Activated CD4-positive, alpha-beta T cell treated with anti-CD3 and anti-CD28 coated beads, Interleukin-2, amount 50 U/mL, for 48 hours (primary cell): Measurements from ENCODE around the gene CCR1.
A peak's percentile ranks its signal among the peaks of the same experiment; 100 is the strongest.

Experiments
- DNase-seq, 2 experiments: peaks; one replicate each; pipeline ENCODE4 v3.0.0-alpha.2; 2020

CCR1 gene

DNA sequence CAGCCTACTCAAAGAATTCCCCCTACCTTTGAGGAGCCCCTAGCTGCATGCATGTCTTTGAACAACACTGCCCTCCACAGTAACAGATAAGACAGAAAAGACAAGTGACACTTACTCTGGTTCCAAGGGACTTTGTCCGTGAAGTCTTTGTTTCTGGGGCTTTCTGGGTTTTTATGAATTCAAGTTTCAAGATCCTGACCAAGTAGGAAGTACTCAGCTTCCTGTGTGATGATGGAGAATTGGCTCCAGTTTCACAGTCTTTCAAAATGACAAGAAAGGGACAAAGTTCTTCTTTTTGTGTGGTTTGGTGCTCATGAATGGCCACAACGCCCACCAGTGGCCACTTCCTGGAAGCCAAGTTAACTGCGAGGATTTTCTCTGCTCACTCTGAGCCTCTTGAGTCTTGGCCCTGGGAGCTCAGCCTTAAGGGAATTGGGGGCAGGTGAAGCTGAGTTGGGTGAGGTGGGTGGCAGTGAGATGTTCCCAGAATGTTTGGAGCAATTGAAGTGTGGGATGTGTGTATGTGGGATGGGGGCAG is at the start of gene CCR1:
TSS of gene CCR1 (minus strand) at position 147 of the 538 bp plus-strand sequence. CDS start 4,000 bp downstream, outside the sequence.
- DNase-seq, result peak; percentile 59 to 74

DNA sequence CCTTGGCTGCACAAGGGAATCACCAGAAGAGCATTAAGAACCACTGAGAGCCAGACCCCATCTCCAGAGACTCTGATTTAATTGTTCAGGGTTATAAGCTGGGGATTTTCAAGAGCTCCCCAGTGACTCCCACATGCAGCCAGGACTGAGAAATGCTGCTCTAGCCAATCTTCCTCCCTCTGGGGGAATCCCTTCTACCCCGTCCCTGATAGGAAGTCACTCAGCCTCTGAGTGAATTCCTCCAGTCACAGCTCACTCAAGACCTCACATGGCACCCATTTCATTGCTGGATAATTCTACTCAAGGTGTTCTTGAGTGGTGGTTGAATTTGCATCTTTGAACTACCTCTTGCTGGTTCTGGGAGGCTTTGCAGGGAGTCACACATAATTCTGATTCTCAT is 44.9 kb upstream of the CCR1 start:
- DNase-seq, result no peak

DNA sequence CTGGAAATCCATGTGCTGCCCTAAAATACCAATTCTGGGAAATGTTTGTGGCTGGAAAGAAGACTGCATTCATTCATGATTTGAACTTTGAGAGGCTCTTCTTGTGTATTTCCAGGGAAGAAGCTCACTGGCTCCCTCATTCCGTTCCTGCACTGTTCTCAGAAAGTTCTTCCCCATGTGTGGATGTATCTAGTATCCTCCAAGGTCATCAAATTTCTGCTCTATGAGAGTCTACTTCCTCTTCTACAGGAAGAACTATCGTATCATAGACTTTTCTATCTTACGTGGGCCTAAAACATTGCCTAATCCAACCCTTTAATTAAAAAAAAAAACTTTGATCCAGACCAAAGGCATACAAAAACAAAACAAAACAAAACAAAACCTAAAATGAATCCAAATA is 37.0 kb upstream of the CCR1 start:
- no peak for DNase-seq

DNA sequence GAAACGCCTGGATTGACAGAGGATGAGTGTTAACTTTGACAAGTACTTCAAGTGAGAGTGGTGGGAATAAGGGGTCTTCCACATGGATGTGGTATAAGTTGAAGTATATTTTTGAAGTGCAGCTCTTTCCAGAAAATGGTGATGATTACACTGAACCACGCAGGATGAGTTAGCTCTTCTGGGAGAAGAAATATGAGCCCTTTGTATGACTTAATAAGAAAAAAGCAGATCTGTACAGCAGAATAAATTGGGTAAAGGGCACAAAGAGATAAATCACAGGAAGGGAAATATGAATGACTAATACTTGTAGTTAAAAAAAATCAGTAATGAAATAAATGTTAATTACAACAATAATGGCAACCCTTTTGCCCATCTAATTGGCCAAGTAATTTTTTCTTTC is 35.4 kb upstream of the CCR1 start:
- DNase-seq, result no peak

DNA sequence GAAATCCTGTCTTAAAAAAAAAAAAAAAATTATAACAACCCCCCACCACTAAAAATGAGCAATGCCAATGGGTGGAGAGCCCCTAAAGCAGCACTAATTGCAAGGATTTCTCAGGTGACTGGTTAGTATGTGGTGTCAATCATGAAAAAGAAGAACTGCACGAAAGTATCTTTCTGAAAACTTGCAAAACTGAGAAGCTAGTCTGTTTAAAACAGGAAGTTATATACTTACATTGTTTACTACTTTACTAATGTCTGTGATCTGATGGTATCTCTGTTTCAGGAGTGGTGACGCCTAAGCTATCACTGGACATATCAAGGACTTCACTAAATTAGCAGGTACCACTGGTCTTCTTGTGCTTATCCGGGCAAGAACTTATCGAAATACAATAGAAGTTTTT is 34.0 kb upstream of the CCR1 start, which contains the start of gene CCR3:
TSS of gene CCR3 (plus strand) at position 341 of the 400 bp plus-strand sequence. CDS start 22,699 bp downstream, outside the sequence.
- DNase-seq, result no peak

DNA sequence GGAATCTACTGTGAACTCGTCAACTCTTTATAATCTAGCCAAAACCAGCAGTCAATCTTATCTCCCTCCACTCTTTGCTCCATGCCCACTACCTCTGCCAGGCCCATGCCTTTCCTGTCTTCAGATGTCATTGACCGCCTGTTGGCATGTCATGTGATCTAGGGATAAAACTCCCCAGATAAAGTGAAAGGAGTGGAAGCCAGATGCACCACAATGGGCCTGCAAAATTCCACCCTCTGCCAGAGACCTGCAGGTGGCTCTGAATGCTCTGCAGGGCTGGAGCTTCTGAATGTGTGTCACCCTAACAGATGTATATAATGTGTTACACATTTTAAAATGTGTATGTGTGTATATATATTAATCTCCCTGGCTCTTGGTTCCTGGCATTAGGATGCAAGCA is 31.8 kb upstream of the CCR1 start:
- DNase-seq, result no peak

DNA sequence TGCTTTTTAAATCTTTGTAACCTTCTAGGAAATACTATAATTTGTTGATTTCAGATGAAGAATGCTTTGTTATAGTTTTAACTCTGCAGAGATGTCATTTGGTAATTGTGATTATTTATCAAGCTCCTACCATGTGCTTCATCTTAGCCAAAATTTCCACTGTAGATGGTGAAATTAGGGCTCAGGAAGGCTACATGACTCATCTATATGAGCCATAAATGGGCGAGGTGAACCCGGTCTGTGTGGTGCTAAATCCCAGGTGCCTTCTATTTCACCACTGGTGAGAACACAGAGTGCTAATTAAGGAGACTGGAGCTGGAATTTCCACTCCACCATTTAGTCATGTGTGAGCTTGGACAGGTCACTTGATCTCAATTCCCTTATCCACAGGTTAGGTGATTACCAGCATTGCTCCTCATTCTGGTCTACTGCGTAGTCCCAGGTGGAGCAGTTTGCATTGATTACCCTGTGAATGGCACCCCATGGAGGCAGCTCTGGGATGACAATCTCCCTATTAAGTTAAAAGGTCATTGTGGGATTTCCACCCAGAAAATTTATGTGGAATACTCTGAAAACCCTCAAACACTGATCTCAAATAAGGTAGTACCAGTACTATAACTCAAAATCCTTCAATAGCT is 31.3 kb upstream of the CCR1 start:
- no peak for DNase-seq

DNA sequence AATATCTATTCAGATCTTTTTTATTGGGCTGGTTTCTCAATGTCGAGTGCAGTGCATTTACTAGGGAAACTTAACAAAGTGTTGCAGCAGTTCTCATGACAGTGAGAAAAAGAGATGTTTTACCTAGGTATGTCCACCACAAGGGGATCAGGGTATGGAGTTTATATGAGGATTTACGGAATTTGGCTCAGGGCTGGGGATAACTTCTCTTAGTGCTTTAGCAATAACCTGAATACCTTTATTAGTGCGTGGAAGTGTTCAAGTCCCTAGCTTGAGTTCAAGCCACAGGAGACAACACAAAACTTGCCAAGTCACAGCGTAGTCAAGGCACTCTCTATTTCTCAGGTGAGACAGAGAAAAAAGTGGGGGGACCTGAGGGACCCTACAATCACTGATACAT is 30.3 kb upstream of the CCR1 start:
- no peak for DNase-seq

DNA sequence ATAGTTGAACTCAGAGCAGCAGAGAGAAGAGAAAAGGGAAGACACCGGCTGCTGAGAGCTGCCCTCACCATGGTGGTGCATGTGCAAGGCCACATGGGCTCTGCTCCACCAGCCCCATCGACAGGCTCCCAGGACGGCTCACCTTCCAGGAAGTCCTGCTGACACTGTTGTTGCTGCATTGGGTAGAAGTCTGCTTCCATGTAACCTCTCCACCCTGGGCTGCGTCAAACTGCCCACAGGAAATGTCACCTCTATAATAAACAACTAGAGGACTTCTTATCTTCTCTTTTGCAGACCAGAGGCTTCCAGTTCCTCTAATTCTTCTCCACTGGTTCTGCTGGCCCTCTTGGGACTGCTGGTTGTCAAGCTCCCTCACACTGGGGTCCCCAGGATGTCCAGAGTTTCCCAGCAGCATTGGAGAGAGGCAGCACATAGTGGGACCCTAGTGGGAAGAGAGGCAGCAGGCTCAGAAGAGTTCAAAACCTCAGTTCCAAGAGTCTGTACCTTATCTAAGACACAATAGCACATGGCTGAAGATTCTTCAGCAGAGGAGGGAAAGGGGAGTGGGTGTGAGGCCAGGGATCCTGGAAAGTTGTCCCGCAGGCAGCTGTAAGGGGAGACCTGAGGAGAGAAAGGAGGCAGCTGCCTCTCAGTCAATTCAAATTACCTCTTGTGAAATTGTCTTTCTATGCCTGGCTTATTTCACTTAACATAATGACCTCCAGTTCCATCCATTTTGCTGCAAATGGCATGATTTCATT is 28.4 kb upstream of the CCR1 start:
- DNase-seq, result no peak

DNA sequence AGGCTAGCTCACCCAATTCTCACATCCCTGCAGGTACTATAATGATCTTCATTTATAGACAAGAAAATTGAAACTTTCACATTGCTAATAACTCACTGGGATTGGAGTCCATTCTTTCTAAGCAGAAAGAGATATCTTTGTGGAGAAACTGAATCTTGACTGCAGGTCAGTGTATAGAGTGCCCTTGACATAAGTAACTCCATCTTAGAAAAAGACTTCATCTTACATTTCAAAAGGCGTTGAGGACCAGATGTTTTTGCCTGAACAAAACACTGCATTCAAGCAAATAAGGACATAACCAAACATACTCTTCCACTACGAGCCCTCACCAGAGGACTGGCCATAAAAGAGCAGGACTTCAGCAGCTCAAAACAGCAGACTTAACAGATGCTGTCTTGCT is 27.3 kb upstream of the CCR1 start:
- no peak for DNase-seq

DNA sequence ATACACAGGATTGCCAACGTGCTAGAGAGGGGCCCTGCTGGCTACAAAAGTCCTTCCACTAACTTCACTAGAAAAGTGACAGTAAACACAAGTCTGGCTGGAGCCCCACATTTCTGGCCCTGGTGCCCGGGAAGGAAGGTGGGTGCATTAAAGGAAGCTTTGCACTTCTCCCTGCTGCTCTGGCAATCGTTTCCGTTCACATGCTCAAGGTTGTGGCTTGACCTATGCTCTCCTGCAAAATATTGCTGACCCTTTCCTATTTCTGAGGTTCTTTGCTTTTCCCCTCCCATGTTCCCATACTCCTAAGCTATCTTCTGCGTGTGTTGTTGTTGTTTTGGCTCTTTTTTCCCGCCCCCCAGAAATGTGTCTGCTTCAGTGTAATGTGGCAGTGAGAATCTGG is 25.1 kb upstream of the CCR1 start:
- DNase-seq, result no peak

DNA sequence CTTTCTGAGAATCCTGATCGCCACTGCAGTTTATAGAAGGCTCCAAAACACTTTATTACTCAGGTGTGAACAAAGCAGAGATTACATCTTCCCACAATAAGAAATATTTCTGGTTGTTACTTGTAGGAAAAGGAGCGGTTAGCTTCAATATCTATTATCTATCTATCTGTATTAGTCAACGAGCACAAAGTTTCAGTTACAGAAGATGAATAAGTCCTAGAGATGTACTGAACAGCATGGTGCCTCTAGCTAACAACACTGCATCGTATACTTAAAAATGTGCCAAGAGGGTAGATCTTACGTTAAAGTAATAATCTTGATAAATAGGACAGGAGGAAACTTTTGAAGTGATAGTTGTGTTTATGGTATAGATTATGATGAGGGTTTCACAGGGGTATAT is 23.2 kb upstream of the CCR1 start:
- DNase-seq, result no peak

DNA sequence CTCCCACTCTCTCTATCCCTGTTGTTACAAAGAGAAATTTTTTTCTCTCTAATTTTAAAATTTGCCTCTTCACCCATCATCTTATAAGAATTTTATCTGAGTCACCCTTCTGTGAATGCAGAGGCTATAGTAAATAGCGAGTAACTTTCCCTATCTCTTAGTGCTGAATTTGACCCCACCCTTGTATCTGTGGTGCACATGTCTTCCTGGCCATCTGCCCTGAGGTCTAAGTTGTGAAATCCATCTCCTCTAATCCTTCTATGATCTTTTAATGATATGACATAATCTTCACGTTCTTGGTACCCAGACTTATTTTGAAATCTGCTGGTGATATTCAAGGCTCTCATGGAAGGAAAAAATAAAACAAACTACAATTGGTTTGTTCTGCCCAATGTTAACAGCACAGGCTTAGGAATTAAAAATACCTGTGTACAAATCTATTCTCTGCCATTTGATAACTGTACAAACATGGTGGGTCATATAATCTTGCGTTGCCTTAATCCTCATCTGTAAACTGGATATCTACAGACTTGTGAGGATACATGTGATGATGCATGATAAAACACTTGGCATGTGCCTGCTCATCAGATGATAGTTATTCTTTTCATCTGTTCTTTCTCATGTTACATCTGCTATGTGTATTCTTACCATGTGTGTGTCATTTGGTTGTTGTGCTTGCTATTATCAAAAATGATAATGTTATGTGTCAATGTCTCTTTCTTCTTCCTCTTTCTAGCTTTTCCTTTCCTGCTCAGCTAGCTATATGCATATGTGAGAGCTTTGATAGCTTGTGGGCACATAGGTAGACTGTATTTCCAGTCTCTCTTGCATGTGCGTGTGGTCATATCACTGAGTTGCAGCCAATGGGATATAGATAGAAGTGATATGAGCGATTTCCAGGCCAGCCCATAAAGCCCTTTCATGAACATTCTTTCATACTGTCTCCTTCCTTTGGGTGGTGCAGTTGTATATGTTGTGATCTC is 20.4 kb upstream of the CCR1 start:
- DNase-seq, result no peak

DNA sequence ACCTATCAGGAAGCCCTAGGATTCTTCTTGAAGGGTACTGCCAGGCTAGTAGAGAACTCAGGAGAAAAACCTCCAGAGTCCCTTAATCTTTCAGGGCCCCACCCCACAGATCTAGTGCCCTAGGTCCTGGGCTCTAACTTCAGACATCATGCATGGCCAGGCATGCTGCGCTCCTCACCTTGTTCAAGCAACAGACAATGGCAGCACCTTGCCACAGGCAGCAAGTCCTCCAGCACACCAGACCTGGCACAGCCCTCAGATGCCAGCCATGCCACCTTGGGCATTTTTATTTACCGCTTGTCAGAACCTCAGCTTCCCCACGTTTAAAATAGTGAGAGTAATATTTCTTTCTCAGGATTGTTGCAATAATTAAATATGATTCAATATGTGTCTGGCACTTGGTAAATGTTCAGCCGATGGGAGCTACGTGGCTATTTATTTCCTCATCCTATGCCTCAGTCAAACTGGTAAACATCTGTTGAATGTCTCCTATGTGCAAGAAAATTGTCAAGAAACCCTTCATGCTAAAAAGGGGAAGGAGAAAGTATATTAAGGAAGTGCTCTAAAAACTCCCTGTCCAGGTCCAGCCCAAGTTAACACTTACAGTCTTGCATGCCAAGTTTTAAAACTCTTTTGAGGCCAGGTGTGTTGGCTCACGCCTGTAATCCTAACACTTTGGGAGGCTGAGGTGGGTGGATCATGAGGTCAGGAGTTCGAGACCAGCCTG is 14.5 kb upstream of the CCR1 start:
- no peak for DNase-seq

DNA sequence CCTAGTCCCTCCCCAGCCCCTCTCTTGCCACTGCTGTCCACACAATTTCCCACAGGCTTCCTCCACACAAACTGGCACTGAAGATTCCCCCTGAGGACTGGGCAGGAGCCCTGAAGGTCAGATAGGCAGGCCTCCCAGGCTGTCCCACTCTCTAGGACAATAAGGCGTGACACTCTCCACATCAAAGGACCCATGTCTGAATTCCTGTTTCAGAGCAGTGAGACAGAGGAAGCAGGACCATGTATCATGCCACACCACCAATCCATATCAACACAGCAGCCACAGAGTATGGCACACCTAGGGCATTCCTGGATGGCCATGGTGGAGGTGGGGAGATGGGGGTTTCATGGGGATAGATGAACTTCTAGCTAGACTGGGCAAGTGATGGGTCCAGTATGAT is 13.8 kb upstream of the CCR1 start:
- DNase-seq, result no peak

DNA sequence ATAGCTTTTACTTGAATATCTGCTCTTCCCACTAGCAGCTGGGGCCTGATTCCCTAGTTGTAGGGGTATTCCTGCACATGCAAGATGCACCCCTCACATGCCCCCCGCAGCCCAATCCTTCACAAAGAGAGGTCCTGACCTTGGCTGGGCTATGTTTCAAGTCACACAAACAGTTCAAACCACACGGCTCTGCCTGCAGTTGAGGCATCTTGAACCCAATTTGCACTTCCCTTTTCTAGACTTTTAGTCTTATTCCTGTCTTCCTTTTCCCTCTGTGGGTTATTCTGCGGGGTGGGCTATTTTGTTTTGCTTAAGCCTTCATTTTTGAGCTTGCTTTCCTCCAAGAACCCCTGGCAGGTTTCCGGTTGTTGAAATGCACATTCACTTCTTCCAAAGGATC is 13.3 kb upstream of the CCR1 start:
- DNase-seq, result no peak

DNA sequence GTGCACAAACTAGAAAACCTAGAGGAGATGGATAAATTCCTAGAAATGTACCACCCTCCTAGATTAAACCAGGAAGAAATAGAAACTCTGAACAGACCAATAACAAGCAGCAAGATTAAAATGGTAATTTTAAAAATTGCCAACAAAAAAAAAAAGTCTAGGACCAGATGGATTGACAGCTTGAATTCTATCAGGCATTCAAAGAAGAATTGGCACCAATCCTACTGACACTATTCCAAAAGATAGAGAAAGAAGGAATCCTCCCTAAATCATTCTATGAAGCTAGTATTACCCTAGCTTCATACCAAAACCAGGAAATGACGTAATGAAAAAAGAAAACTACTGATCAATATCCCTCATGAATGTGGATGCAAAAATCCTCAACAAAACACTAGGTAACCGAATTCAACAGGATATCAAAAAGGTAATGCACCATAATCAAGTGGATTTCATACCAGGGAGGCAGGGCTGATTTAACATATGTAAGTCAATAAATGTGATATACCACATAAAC is 10.1 kb upstream of the CCR1 start:
- DNase-seq, result no peak

DNA sequence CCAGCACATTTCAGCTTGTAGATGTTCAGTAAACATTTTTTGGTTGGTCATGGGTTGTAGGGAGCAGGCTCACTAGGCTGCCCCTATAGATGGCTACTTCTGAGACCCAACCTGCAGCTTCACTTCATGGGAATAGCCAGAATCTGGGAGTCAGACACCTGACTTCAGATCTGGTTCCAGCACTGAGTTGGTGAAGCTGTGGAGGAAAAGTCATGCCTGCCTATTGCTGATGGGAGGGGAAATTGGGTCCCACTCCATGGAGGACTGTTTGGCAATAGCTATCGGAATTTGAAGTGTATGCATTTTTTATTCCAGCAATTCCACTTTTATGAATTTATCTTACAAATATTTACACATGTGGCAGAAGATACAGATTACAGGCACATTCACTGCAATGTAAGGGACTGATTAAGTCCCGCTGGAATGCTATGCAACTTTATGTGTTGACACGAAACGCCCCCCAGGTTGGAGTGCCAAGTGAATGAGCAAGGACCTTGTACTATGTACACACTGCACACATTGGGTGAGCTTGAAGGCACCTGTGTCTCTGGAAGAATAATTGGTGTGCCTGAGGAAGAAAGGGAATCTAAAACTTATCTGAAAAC is 7.8 kb upstream of the CCR1 start:
- DNase-seq, result no peak

DNA sequence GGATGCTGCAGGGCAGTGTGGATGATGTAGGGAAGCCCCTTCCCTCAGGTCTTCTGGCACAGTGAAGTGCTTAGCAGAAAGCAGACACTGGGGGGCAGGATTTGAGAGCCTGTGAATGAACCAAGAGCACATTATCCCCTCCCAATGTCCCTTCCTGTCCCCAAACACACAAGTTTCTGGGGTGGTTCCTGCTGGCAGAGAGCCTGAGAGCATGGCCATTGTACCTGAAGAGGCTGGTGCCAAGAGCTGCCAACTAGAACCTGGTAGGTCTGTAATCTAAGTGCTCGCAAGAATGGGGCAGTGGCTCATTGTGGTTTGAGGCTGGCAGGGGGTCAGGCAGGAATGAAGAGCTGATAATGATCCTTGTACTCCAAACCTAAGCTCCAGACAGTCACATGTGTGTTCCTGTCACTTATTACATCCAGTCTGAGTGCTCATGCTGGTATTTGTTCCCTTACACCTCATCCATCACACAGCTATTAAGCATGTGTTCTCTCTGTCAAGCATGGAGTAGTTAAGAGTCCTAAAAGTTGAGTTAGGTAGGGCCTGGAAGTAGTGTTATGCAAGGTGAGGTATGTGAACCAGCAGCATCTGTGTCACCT is 6.7 kb upstream of the CCR1 start:
- DNase-seq, result peak; percentile 15 to 21

DNA sequence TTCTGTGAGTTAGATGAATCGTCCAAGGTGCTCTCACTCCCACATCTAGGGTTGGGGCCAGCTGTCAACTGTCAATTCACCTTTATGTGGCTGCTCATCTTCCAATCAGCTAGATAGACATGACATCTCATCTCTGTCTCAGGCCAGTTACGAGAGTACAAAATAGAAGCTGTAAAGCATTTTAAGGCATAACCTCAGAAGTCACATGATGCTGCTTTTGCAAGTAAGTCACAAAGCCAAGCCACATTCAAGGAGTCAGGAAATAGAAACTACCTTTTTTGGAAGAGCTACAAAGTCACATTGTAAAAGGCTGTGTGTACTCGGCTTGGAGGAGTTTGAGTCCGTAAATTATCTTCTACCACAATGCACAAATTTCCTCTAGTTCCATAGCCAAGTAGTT is 5.1 kb upstream of the CCR1 start:
- no peak for DNase-seq

DNA sequence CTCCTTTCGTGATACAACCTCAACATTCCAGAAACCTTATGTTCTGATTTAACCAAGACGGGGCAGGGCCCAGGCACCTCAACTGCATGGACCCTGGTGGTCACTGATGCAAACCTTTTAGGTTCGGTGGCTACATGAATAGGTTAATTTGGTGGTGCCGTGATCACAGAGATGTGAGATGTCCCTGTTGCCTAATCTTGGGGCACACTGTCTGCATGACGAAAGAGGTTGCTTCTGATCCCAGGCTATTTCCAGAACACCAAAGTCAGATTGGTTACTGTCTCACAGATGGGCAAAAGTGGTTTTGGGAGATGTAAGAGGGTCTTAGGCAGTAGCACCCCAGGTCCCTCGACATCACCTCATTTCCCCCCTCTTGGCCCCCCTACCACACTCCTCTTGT is 4.0 kb upstream of the CCR1 start:
- no peak for DNase-seq
